Chondrocyte (in vitro differentiated cells): ENCODE data around the gene GSAP. TPM values are rescaled to one million over a fixed set of nuclear protein-coding genes. Genes with fewer than 3 reads are reported as not detected.

Experiments used
- DNase-seq: peaks from one replicate; pipeline ENCODE4 v3.0.0; 2021; ENCODE audit warnings: mixed read lengths, low spot score
- H3K27ac Mint-ChIP-seq: one replicate; pipeline ENCODE4 v1.8.0; 2021; ENCODE audit warnings: mild to moderate bottlenecking, moderate library complexity, mixed read lengths; ENCODE audit not compliant: unreplicated experiment
- H3K27me3 Mint-ChIP-seq: 2 replicates; pipeline ENCODE4 v1.8.0; 2021; ENCODE audit warnings: low read depth, mixed read lengths
- H3K36me3 Mint-ChIP-seq: 2 replicates; pipeline ENCODE4 v1.8.0; 2021; ENCODE audit warnings: low read depth, mixed read lengths
- H3K4me1 Mint-ChIP-seq: 2 replicates; pipeline ENCODE4 v1.8.0; 2021; ENCODE audit warnings: low read depth, mild to moderate bottlenecking, mixed read lengths
- H3K4me3 Mint-ChIP-seq: one replicate; pipeline ENCODE4 v1.8.0; 2021; ENCODE audit warnings: mild to moderate bottlenecking, moderate library complexity, mixed read lengths; ENCODE audit not compliant: unreplicated experiment
- H3K9me3 Mint-ChIP-seq: 2 replicates; pipeline ENCODE4 v1.8.0; 2021; ENCODE audit warnings: low read depth, mixed read lengths
- total RNA-seq: library from RNA; stranded (reverse); gene quantifications from 3 replicates; pipeline ENCODE4 v1.2.1, GENCODE V29; 2021
- TF ChIP-seq, protein P1 (sequence below): fragments of 200-600 bp; sonication (generic); IDR thresholded peaks from 2 replicates; pipeline ENCODE4 v1.5.0; 2021; ENCODE audit warnings: antibody characterized with exemption, mild to moderate bottlenecking, moderate library complexity

The GSAP gene
- total RNA-seq, 1 donor from 2014 or later, result 1.9 TPM

- Mint-ChIP-seq H3K27me3 (no peaks in the 10 kb centered on the region), H3K4me3 (no peak overlapping the region), H3K9me3 (no peaks in the 10 kb centered on the region), H3K27ac (no peak overlapping the region), H3K36me3 (no peaks in the 10 kb centered on the region), H3K4me1 (peaks cover 37% of the 10 kb centered on the region)
- DNase-seq, result no peak
- TF ChIP-seq, protein P1, sequence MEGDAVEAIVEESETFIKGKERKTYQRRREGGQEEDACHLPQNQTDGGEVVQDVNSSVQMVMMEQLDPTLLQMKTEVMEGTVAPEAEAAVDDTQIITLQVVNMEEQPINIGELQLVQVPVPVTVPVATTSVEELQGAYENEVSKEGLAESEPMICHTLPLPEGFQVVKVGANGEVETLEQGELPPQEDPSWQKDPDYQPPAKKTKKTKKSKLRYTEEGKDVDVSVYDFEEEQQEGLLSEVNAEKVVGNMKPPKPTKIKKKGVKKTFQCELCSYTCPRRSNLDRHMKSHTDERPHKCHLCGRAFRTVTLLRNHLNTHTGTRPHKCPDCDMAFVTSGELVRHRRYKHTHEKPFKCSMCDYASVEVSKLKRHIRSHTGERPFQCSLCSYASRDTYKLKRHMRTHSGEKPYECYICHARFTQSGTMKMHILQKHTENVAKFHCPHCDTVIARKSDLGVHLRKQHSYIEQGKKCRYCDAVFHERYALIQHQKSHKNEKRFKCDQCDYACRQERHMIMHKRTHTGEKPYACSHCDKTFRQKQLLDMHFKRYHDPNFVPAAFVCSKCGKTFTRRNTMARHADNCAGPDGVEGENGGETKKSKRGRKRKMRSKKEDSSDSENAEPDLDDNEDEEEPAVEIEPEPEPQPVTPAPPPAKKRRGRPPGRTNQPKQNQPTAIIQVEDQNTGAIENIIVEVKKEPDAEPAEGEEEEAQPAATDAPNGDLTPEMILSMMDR, result peak; percentile 88
Observed at GRCh38 chr7:77331938-77332695, 84.0 kb downstream of the GSAP start.

DNA sequence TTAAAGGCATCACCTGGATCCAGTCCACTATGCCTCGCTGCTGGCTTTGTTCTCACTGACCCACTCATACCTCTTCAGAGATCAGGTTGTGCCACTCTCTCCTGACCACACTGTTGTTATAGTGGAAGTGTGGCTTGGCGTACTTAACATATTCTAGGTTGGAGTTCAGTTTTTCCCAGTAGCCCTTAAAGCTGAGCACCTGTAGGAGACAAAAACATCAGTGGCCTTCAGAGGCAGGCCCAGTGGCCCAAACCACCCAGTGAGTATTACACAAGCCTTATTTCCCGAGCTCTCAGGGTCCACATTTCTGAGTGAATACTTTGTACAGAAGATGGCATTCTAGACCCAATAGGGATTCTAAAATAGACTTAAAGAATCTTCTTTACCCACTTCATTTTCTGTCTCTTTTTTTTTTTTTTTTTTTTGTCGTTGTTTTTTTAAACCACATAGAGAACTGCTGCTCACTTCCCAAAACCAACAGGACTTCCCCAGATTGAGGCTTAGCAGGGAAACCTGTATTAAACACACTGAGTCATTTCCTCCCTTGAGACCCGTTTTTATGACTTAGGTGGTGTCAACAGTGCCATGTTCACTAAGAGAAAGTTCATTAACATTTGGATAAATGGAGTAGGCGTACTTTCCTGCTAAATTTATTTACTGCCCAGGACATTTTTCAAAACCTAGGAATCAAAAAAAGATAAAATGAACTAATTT lies 85.8 kb downstream of the GSAP start:
- Mint-ChIP-seq H3K27ac (no peak overlapping the region), H3K27me3 (no peaks in the 10 kb centered on the region), H3K36me3 (no peaks in the 10 kb centered on the region), H3K9me3 (no peaks in the 10 kb centered on the region), H3K4me3 (no peak overlapping the region), H3K4me1 (peaks cover 50% of the 10 kb centered on the region)
- DNase-seq, result no peak
- TF ChIP-seq, protein P1, result no peak

DNA sequence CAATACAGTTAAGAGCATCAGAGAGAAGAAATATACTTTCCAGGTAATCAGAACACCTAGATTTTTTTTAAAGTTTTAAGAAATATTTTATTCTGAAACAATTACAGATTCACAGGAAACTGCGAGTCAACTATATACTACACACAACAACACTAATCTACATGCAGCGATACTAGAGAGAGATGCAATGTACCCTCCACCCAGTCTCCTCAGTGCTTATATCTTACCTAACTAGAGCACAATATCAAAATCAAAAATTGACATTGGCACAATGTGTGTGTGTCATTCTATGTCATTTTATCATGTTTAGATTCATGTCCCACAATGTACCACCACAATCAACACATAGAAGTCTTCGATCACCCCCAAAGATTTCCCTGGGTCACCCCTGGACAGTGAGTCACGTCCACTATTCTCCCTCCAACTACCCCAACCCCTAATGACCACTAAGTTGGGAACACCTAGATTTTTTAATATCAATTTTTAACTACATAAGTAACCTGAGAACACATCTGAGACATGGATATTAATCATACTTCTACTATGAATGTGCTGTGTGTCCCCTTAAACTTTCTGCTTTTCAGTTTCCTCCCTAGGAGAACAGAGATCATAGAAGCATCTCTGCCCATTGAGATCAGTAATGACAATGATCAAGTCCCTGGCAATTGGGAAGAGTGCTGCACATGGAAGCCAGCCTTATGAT lies 86.5 kb downstream of the GSAP start:
- TF ChIP-seq, protein P1, result no peak
- no peak for DNase-seq
- H3K4me1 Mint-ChIP-seq, result peaks cover 50% of the 10 kb centered on the region
- no peak overlapping the region for H3K27ac Mint-ChIP-seq
- H3K36me3 Mint-ChIP-seq, result no peaks in the 10 kb centered on the region
- H3K9me3 Mint-ChIP-seq, result no peaks in the 10 kb centered on the region
- H3K27me3 Mint-ChIP-seq, result no peaks in the 10 kb centered on the region
- no peak overlapping the region for H3K4me3 Mint-ChIP-seq

DNA sequence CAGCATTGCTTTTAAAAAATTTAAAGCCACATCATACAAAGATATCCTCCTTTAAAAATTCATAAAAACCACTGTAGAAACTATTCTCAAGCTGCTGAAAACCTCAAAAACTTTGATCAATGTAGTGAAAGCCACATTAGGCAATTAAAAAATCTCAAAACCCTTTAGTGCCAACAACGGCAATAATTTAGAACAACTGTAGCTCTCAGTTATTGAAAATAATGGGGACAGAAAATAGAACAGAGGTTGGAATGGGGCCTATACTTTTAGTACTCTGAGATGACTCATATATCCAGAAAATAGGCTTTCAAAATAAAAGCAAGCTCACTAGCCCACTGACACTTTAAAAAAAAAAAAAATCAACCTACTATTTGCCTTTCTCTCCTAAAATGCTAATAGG lies 87.5 kb downstream of the GSAP start:
- TF ChIP-seq, protein P1, result no peak
- Mint-ChIP-seq H3K4me3 (no peak overlapping the region), H3K27ac (peak overlapping the region; percentile 72), H3K4me1 (peaks cover 50% of the 10 kb centered on the region), H3K9me3 (no peaks in the 10 kb centered on the region), H3K27me3 (no peaks in the 10 kb centered on the region), H3K36me3 (no peaks in the 10 kb centered on the region)
- no peak for DNase-seq

- peaks cover 50% of the 10 kb centered on the region for H3K4me1 Mint-ChIP-seq
- no peaks in the 10 kb centered on the region for H3K27me3 Mint-ChIP-seq
- DNase-seq, result no peak
- H3K27ac Mint-ChIP-seq, result peak overlapping the region; percentile 72
- H3K9me3 Mint-ChIP-seq, result no peaks in the 10 kb centered on the region
- H3K4me3 Mint-ChIP-seq, result no peak overlapping the region
- H3K36me3 Mint-ChIP-seq, result no peaks in the 10 kb centered on the region
- TF ChIP-seq, protein P1, result no peak
Observed at GRCh38 chr7:77327932-77328628, 88.1 kb downstream of the GSAP start.
